A549 (cell line): ENCODE data around the gene PDE7B.

Source experiments
- CEBPB ChIP-seq, 2 experiments: fragments of >200 bp in 1 of 2; sonication (Bioruptor Twin) in 1 of 2; formaldehyde crosslinking in 1 of 2; IDR thresholded peaks; 2 replicates each; pipeline ENCODE4 v1.6.1; 2012 to 2016
- CHD2 ChIP-seq: fragments of 150-350 bp; IDR thresholded peaks from 2 replicates; pipeline ENCODE4 v1.6.1; 2014; ENCODE audit warnings: low read length; ENCODE audit not compliant: partially characterized antibody
- CHD4 ChIP-seq: fragments of 200-600 bp; sonication (generic); IDR thresholded peaks from 2 replicates; pipeline ENCODE4 v1.6.1; 2016; ENCODE audit warnings: antibody characterized with exemption, mild to moderate bottlenecking, borderline replicate concordance
- FOSL2 ChIP-seq, 2 experiments: fragments of 450-650 bp in 1 of 2; fragments of >200 bp in 1 of 2; sonication (Bioruptor Twin) in 1 of 2; formaldehyde crosslinking; IDR thresholded peaks; 2 replicates each; pipeline versions ENCODE4 v1.5.0 to v1.6.1; 2016 to 2020; ENCODE audit warnings: mild to moderate bottlenecking in 1 of 2, moderate library complexity in 1 of 2
- KDM1A ChIP-seq: fragments of 200-600 bp; sonication (generic); IDR thresholded peaks from 2 replicates; pipeline ENCODE4 v1.6.1; 2016; ENCODE audit warnings: low read depth, mild to moderate bottlenecking
- MAZ ChIP-seq: fragments of 150-350 bp; IDR thresholded peaks from 2 replicates; pipeline ENCODE4 v1.6.1; 2014; ENCODE audit warnings: antibody characterized with exemption, low read depth, low read length, borderline replicate concordance
- POLR2A ChIP-seq: IDR thresholded peaks from 2 replicates; pipeline ENCODE4 v1.6.1; 2012; ENCODE audit warnings: mild to moderate bottlenecking, low read length
- RAD21 ChIP-seq, 2 experiments: fragments of >200 bp in 1 of 2; sonication (Bioruptor Twin) in 1 of 2; formaldehyde crosslinking in 1 of 2; IDR thresholded peaks in 1 of 2; conservative IDR thresholded peaks in 1 of 2; 2 replicates in 1 of 2; 3 replicates in 1 of 2; pipeline ENCODE4 v1.6.1; 2012 to 2018; ENCODE audit warnings: inconsistent platforms in 1 of 2
- TF ChIP-seq, protein P1 (sequence below): fragments of >200 bp; sonication (Bioruptor Twin); formaldehyde crosslinking; IDR thresholded peaks from 3 replicates; pipeline ENCODE4 v1.5.1; 2016

DNA sequence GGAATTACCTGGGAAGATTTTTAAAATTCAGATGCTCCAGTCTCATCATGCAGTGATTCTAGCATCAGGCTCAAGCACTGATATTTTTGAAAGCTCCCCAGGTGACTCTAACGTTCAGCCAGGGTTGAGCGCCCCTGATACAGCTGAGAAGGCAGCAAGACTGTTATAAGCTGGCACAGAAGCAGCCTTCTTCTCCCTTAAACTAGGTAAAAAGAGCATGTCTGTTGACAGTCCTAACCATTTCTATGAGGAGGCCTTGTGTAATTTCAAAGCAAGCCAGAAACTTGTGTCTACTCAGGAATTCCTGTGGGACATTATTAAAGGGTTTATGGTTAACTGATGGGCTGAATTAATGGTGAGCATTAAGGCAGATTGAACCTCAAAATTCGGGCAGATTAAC lies 141.9 kb downstream of the PDE7B start:
- TF ChIP-seq, protein P1, sequence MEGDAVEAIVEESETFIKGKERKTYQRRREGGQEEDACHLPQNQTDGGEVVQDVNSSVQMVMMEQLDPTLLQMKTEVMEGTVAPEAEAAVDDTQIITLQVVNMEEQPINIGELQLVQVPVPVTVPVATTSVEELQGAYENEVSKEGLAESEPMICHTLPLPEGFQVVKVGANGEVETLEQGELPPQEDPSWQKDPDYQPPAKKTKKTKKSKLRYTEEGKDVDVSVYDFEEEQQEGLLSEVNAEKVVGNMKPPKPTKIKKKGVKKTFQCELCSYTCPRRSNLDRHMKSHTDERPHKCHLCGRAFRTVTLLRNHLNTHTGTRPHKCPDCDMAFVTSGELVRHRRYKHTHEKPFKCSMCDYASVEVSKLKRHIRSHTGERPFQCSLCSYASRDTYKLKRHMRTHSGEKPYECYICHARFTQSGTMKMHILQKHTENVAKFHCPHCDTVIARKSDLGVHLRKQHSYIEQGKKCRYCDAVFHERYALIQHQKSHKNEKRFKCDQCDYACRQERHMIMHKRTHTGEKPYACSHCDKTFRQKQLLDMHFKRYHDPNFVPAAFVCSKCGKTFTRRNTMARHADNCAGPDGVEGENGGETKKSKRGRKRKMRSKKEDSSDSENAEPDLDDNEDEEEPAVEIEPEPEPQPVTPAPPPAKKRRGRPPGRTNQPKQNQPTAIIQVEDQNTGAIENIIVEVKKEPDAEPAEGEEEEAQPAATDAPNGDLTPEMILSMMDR = no peak
- TF ChIP-seq FOSL2 (IDR thresholded peaks at IDR 0.05) (no peak), FOSL2 (CRISPR knock-in tag; IDR thresholded peaks at IDR 0.05) (no peak), KDM1A (no peak), RAD21 (conservative IDR thresholded peaks at IDR 0.05 in 1 of 2, IDR thresholded peaks at IDR 0.05 in 1 of 2) (no peak), CHD2 (no peak), CEBPB (IDR thresholded peaks at IDR 0.05) (no peak), CHD4 (no peak), MAZ (no peak), POLR2A (no peak)
